HepG2 (cell line): ENCODE data around the gene BMPR2. TPM values are rescaled to one million over a fixed set of nuclear protein-coding genes. Genes with fewer than 3 reads are reported as not detected.

Experiments
- ATAC-seq: fragments of 200-7000 bp; cut with Tn5 transposase; 3 replicates; pipeline ENCODE4 v1.9.1; 2020; ENCODE audit warnings: mild to moderate bottlenecking, moderate library complexity
- BruUV-seq: library from RNA; stranded (reverse); fragments of 400-500 nt; replicated peaks from 2 replicates; lab custom pipeline; 2021; lab: Mats Ljungman, UMichigan
- CTCF ChIA-PET: fragments of 300-600 bp; formaldehyde crosslinking; extraction: SDS; loops from one replicate; lab custom pipeline; 2021; ENCODE audit warnings: low total read pairs, inconsistent platforms, low intra/inter-chr PET ratio; lab: Yijun Ruan, JAX
- POLR2A ChIA-PET: fragments of 350-600 bp; sonication (Branson Sonifier 250); formaldehyde crosslinking; loops from one replicate; lab custom pipeline; 2020; ENCODE audit warnings: antibody characterized with exemption, inconsistent platforms; lab: Yijun Ruan, JAX
- DNase-seq: peaks from one replicate; pipeline ENCODE4 v3.0.0-alpha.2; 2015; ENCODE audit warnings: low spot score
- FAIRE-seq: peaks from 3 replicates; lab custom pipeline; 2011; peaks lifted over from hg19 to GRCh38; lab: Jason Lieb, UNC
- H2AFZ ChIP-seq: one replicate; pipeline ENCODE4 v1.6.1; 2011; ENCODE audit warnings: low read length, inconsistent platforms
- H3K27ac ChIP-seq: fragments of 300-600 bp; 3 replicates; pipeline ENCODE4 v1.8.0; 2011; ENCODE audit warnings: mixed run types, mild to moderate bottlenecking, mixed read lengths, low read length, inconsistent platforms; ENCODE audit not compliant: insufficient read depth; ENCODE audit errors: extremely low read length
- H3K27me3 ChIP-seq, 2 experiments: fragments of 200-600 bp in 1 of 2; 2 replicates in 1 of 2; 3 replicates in 1 of 2; pipeline versions ENCODE4 v1.6.0 to v1.8.0; 2011; ENCODE audit warnings: low read length in 2 of 2, mild to moderate bottlenecking in 2 of 2, moderate library complexity in 2 of 2, inconsistent platforms in 1 of 2; ENCODE audit not compliant: insufficient read depth in 2 of 2, control insufficient read depth in 1 of 2
- H3K36me3 ChIP-seq, 2 experiments: fragments of 200-600 bp in 1 of 2; replicated peaks in 1 of 2; 2 replicates in 1 of 2; 3 replicates in 1 of 2; pipeline versions ENCODE4 v1.5.1 to v1.8.0; 2011; ENCODE audit warnings: low read length in 2 of 2, inconsistent platforms in 1 of 2; ENCODE audit not compliant: insufficient read depth in 2 of 2, control insufficient read depth in 1 of 2
- H3K4me1 ChIP-seq: 2 replicates; pipeline ENCODE4 v1.5.1; 2012; ENCODE audit warnings: low read length, inconsistent platforms; ENCODE audit not compliant: insufficient read depth
- H3K4me2 ChIP-seq: 2 replicates; pipeline ENCODE4 v1.6.0; 2011; ENCODE audit warnings: low read depth, low read length, inconsistent platforms
- H3K4me3 ChIP-seq, 3 experiments: fragments of 200-600 bp in 1 of 3; sonication (generic), shearing (Covaris generic) in 1 of 3; replicated peaks in 1 of 3; 2 replicates each; pipeline ENCODE4 v1.5.1; 2011 to 2016; ENCODE audit warnings: low read length in 3 of 3, inconsistent platforms in 2 of 3, low read depth in 2 of 3, mild to moderate bottlenecking in 2 of 3, control low read depth in 1 of 3, mixed read lengths in 1 of 3; ENCODE audit not compliant: insufficient read depth in 1 of 3
- H3K79me2 ChIP-seq: one replicate; pipeline ENCODE4 v1.6.1; 2011; ENCODE audit warnings: low read length, inconsistent platforms; ENCODE audit not compliant: insufficient read depth
- H3K9ac ChIP-seq: 2 replicates; pipeline ENCODE4 v1.6.0; 2011; ENCODE audit warnings: mild to moderate bottlenecking, low read depth, low read length, inconsistent platforms; ENCODE audit not compliant: insufficient read depth
- H3K9me3 ChIP-seq: 2 replicates; pipeline ENCODE4 v1.5.1; 2012; ENCODE audit warnings: mild to moderate bottlenecking, low read length
- H4K20me1 ChIP-seq: 2 replicates; pipeline ENCODE4 v1.6.0; 2011; ENCODE audit warnings: inconsistent platforms, mild to moderate bottlenecking, low read length, moderate library complexity; ENCODE audit not compliant: insufficient read depth
- ATF1 ChIP-seq: IDR thresholded peaks from 2 replicates; pipeline ENCODE4 v1.6.1; 2016; ENCODE audit warnings: mild to moderate bottlenecking, control low read depth
- BORCS8-MEF2B ChIP-seq: sonication (generic); formaldehyde crosslinking; IDR thresholded peaks from 2 replicates; pipeline ENCODE4 v1.8.0; 2022; ENCODE audit warnings: mild to moderate bottlenecking, missing genetic modification reagents
- DNMT3B ChIP-seq: conservative IDR thresholded peaks from 2 replicates; pipeline ENCODE4 v1.6.1; 2016; ENCODE audit warnings: missing biosample characterization, control low read depth
- HCFC1 ChIP-seq: fragments of 150-350 bp; IDR thresholded peaks from 2 replicates; pipeline ENCODE4 v1.6.1; 2014; ENCODE audit warnings: low read depth, low read length
- HMG20B ChIP-seq: conservative IDR thresholded peaks from 2 replicates; pipeline ENCODE4 v1.6.1; 2016; ENCODE audit warnings: missing genetic modification reagents, missing compliant biosample characterization
- HOXA5 ChIP-seq: sonication (generic); formaldehyde crosslinking; IDR thresholded peaks from 2 replicates; pipeline ENCODE4 v1.4.0; 2020; ENCODE audit warnings: missing genetic modification reagents
- KDM2A ChIP-seq: sonication (generic); formaldehyde crosslinking; IDR thresholded peaks from 2 replicates; pipeline ENCODE4 v1.4.0; 2020; ENCODE audit warnings: low read depth, missing genetic modification reagents, borderline replicate concordance
- MBD4 ChIP-seq: IDR thresholded peaks from 2 replicates; pipeline ENCODE4 v1.6.1; 2012; ENCODE audit warnings: low read length, inconsistent platforms, borderline replicate concordance
- MIER3 ChIP-seq: IDR thresholded peaks from 2 replicates; pipeline ENCODE4 v1.6.1; 2016; ENCODE audit warnings: missing compliant biosample characterization, borderline replicate concordance
- MIXL1 ChIP-seq: IDR thresholded peaks from 2 replicates; pipeline ENCODE4 v1.6.1; 2016
- MYPOP ChIP-seq: sonication (generic); formaldehyde crosslinking; IDR thresholded peaks from 2 replicates; pipeline ENCODE4 v1.8.1; 2023; ENCODE audit warnings: mild to moderate bottlenecking, moderate library complexity, missing genetic modification reagents
- NCOA1 ChIP-seq: sonication (generic); formaldehyde crosslinking; IDR thresholded peaks from 2 replicates; pipeline ENCODE4 v1.9.0; 2021; ENCODE audit warnings: missing genetic modification reagents
- NPAS2 ChIP-seq: sonication (generic); formaldehyde crosslinking; IDR thresholded peaks from 2 replicates; pipeline ENCODE4 v1.8.0; 2022; ENCODE audit warnings: mild to moderate bottlenecking, missing genetic modification reagents, borderline replicate concordance
- SP5 ChIP-seq: IDR thresholded peaks from 2 replicates; pipeline ENCODE4 v1.6.1; 2016; ENCODE audit warnings: low read depth, borderline replicate concordance
- SRY ChIP-seq: sonication (generic); formaldehyde crosslinking; IDR thresholded peaks from 2 replicates; pipeline ENCODE4 v1.8.0; 2022; ENCODE audit warnings: mild to moderate bottlenecking, missing genetic modification reagents
- ZIK1 ChIP-seq: sonication (generic); formaldehyde crosslinking; IDR thresholded peaks from 2 replicates; pipeline ENCODE4 v1.5.0; 2020; ENCODE audit warnings: mild to moderate bottlenecking, low read depth, missing genetic modification reagents, borderline replicate concordance
- ZNF567 ChIP-seq: sonication (generic); formaldehyde crosslinking; IDR thresholded peaks from 2 replicates; pipeline ENCODE4 v1.8.1; 2023; ENCODE audit warnings: mild to moderate bottlenecking, missing genetic modification reagents, borderline replicate concordance
- WGBS: methylation state at CpG from one replicate; pipeline ENCODE4 v1.1.6; 2017; ENCODE audit warnings: low lambda C conversion rate; 5-methylcytosine and 5-hydroxymethylcytosine counted together
- in situ Hi-C: cut with HindIII; loops from 2 replicates; pipeline ENCODE4 v1.10.0; 2017; ENCODE audit warnings: low pct_unique_long_range_greater_than_20kb; ENCODE audit not compliant: extremely low pct_ligation_motif_present
- intact Hi-C: fragments of 100-400 bp; cut with micrococcal nuclease; formaldehyde crosslinking; loops from one replicate; pipeline ENCODE4 v1.10.0; 2022; ENCODE audit not compliant: unreplicated experiment
- polyA plus RNA-seq, 8 experiments: library from polyadenylated mRNA; depleted of rRNA in 3 of 8; stranded (reverse) in 7 of 8; unstranded in 1 of 8; fragments of >200 nt; fragmentation: Illumina TruSeq in 4 of 8; extraction: Trizol in 4 of 8; gene quantifications; 2 replicates each; pipeline versions ENCODE4 v1.2.1 to v1.2.3, GENCODE V29; 2011 to 2016; ENCODE audit warnings: low read depth in 4 of 8, missing spikeins in 1 of 8, mixed read lengths in 1 of 8; ENCODE audit not compliant: insufficient read depth in 1 of 8
- total RNA-seq, 5 experiments: library from RNA; depleted of rRNA; stranded (reverse); fragments of >200 nt; fragmentation: Illumina TruSeq; extraction: Trizol; gene quantifications; 2 replicates each; pipeline ENCODE4 v1.2.3, GENCODE V29; 2016; ENCODE audit warnings: low read depth in 1 of 5

BMPR2 gene
- total and polyA plus RNA-seq, 2 of the 13 experiments (the other 11 are each of a cell fraction or from before 2014, with no cell fraction given) = 5.5 to 10.3 TPM

- H3K4me3 ChIP-seq = no peak overlapping the region
- no peaks in the 10 kb centered on the region for H3K36me3 ChIP-seq
- H3K9ac ChIP-seq = no peak overlapping the region
- WGBS = 97% methylated on average over 1 of the region's 1 CpG
- TF ChIP-seq NPAS2 (CRISPR knock-in tag) (no peak), SP5 (CRISPR knock-in tag) (no peak), ATF1 (no peak), ZNF567 (CRISPR knock-in tag) (no peak), NCOA1 (CRISPR knock-in tag) (no peak), HMG20B (CRISPR knock-in tag) (no peak), SRY (CRISPR knock-in tag) (no peak), MIXL1 (CRISPR knock-in tag) (no peak), MYPOP (CRISPR knock-in tag) (no peak), DNMT3B (CRISPR knock-in tag) (no peak), MBD4 (no peak), BORCS8-MEF2B (CRISPR knock-in tag) (no peak), MIER3 (no peak), KDM2A (CRISPR knock-in tag) (no peak), HCFC1 (no peak), ZIK1 (CRISPR knock-in tag) (no peak), HOXA5 (CRISPR knock-in tag) (no peak)
- no peaks in the 10 kb centered on the region for H3K27me3 ChIP-seq
- CTCF ChIA-PET = no interaction called here
- in situ Hi-C loops = no loop called here
- no peak for ATAC-seq
- POLR2A ChIA-PET = no interaction called here
- H4K20me1 ChIP-seq = no peaks in the 10 kb centered on the region
- H3K4me2 ChIP-seq = no peak overlapping the region
- intact Hi-C loops = no loop called here
- no peak overlapping the region for H2AFZ ChIP-seq
- BruUV-seq = no TSS peak
- no peaks in the 10 kb centered on the region for H3K4me1 ChIP-seq
- H3K9me3 ChIP-seq = no peaks in the 10 kb centered on the region
- no peak overlapping the region for H3K27ac ChIP-seq
- DNase-seq = no peak
- no peak for FAIRE-seq
- peaks cover 3% of the 10 kb centered on the region for H3K79me2 ChIP-seq
Measured at GRCh38 chr2:202418027-202418426, 41.9 kb downstream of the BMPR2 start.
